HEK293 (cell line): ENCODE data around the gene DUSP1.

ENCODE experiments used
- CTCF ChIA-PET: fragments of 350-600 bp; formaldehyde crosslinking; extraction: SDS; loops from one replicate; lab custom pipeline; 2021; ENCODE audit warnings: antibody characterized with exemption; lab: Yijun Ruan, JAX
- POLR2A ChIA-PET: fragments of 300-600 bp; formaldehyde crosslinking; extraction: SDS; loops from one replicate; lab custom pipeline; 2020; ENCODE audit warnings: antibody characterized with exemption, inconsistent platforms; lab: Yijun Ruan, JAX
- H3K27ac ChIP-seq: fragments of 200-500 bp; sonication (Bioruptor generic); 2 replicates; pipeline ENCODE4 v1.5.1; 2014; ENCODE audit warnings: low read depth, low read length, control low read depth, inconsistent platforms; ENCODE audit errors: extremely low read depth
- H3K36me3 ChIP-seq, 2 experiments: fragments of 200-500 bp in 1 of 2; sonication (Bioruptor generic) in 1 of 2; 1 replicate in 1 of 2; 2 replicates in 1 of 2; pipeline ENCODE4 v1.5.1; 2014 to 2017; ENCODE audit warnings: inconsistent platforms in 2 of 2, low read length in 2 of 2; ENCODE audit not compliant: control insufficient read depth in 2 of 2, insufficient read depth in 1 of 2
- H3K4me1 ChIP-seq: fragments of 200-500 bp; sonication (Bioruptor generic); 2 replicates; pipeline ENCODE4 v1.5.1; 2014; ENCODE audit warnings: mild to moderate bottlenecking, low read length, inconsistent platforms; ENCODE audit not compliant: control insufficient read depth, insufficient read depth
- H3K4me3 ChIP-seq: 2 replicates; pipeline ENCODE4 v1.5.1; 2011; ENCODE audit warnings: low read depth, mild to moderate bottlenecking, control low read depth, low read length, moderate library complexity
- H3K9me3 ChIP-seq: fragments of 200-500 bp; sonication (Bioruptor generic); 2 replicates; pipeline ENCODE4 v1.5.1; 2014; ENCODE audit warnings: low read depth, low read length, inconsistent platforms; ENCODE audit not compliant: control insufficient read depth, insufficient read depth
- IKZF3 ChIP-seq: fragments of 450-650 bp; IDR thresholded peaks from 2 replicates; pipeline ENCODE4 v1.5.0; 2018; ENCODE audit warnings: missing biosample characterization, mild to moderate bottlenecking, missing genetic modification characterization, moderate library complexity
- OVOL3 ChIP-seq: fragments of 450-650 bp; formaldehyde crosslinking; IDR thresholded peaks from 2 replicates; pipeline ENCODE4 v1.5.1; 2016; ENCODE audit warnings: missing biosample characterization, missing genetic modification characterization
- PRDM1 ChIP-seq: fragments of 450-650 bp; formaldehyde crosslinking; IDR thresholded peaks from 2 replicates; pipeline ENCODE4; 2016; ENCODE audit warnings: missing biosample characterization, missing genetic modification characterization
- PRDM6 ChIP-seq: fragments of 450-650 bp; formaldehyde crosslinking; IDR thresholded peaks from 2 replicates; pipeline ENCODE4 v1.5.1; 2017; ENCODE audit warnings: missing biosample characterization, missing genetic modification characterization
- RBAK ChIP-seq: fragments of 450-650 bp; formaldehyde crosslinking; IDR thresholded peaks from 2 replicates; pipeline ENCODE4 v1.5.1; 2016; ENCODE audit warnings: missing biosample characterization, missing genetic modification characterization
- WT1 ChIP-seq: fragments of 450-650 bp; formaldehyde crosslinking; IDR thresholded peaks from 2 replicates; pipeline ENCODE4 v1.5.1; 2016; ENCODE audit warnings: missing biosample characterization, missing genetic modification characterization
- YY2 ChIP-seq: fragments of 450-650 bp; formaldehyde crosslinking; IDR thresholded peaks from 2 replicates; pipeline ENCODE4 v1.5.1; 2016; ENCODE audit warnings: missing biosample characterization, missing genetic modification characterization
- ZEB2 ChIP-seq: fragments of 450-650 bp; formaldehyde crosslinking; IDR thresholded peaks from 2 replicates; pipeline ENCODE4 v1.5.1; 2016; ENCODE audit warnings: missing biosample characterization, missing genetic modification characterization
- ZFP37 ChIP-seq: fragments of 450-650 bp; formaldehyde crosslinking; IDR thresholded peaks from 2 replicates; pipeline ENCODE4 v1.5.1; 2016; ENCODE audit warnings: missing biosample characterization, missing genetic modification characterization
- ZFP69B ChIP-seq: fragments of 450-650 bp; formaldehyde crosslinking; IDR thresholded peaks from 2 replicates; pipeline ENCODE4 v1.5.1; 2016; ENCODE audit warnings: missing biosample characterization, missing genetic modification characterization
- ZIC2 ChIP-seq: fragments of 450-650 bp; formaldehyde crosslinking; IDR thresholded peaks from 2 replicates; pipeline ENCODE4 v1.5.1; 2016; ENCODE audit warnings: missing biosample characterization, missing genetic modification characterization
- ZNF121 ChIP-seq: fragments of 450-650 bp; formaldehyde crosslinking; IDR thresholded peaks from 2 replicates; pipeline ENCODE4 v1.5.1; 2016; ENCODE audit warnings: missing biosample characterization, missing genetic modification characterization
- ZNF155 ChIP-seq: fragments of 450-650 bp; formaldehyde crosslinking; IDR thresholded peaks from 2 replicates; pipeline ENCODE4 v1.5.1; 2016; ENCODE audit warnings: missing biosample characterization, missing genetic modification characterization
- ZNF175 ChIP-seq: fragments of 450-650 bp; formaldehyde crosslinking; IDR thresholded peaks from 2 replicates; pipeline ENCODE4 v1.5.1; 2016; ENCODE audit warnings: missing biosample characterization, missing genetic modification characterization
- ZNF184 ChIP-seq: fragments of 450-650 bp; IDR thresholded peaks from 2 replicates; pipeline ENCODE4 v1.5.1; 2018; ENCODE audit warnings: missing biosample characterization, mild to moderate bottlenecking, missing genetic modification characterization
- ZNF2 ChIP-seq: fragments of 450-650 bp; formaldehyde crosslinking; IDR thresholded peaks from 2 replicates; pipeline ENCODE4 v1.5.1; 2016; ENCODE audit warnings: missing biosample characterization, missing genetic modification characterization
- ZNF24 ChIP-seq: fragments of 450-650 bp; formaldehyde crosslinking; IDR thresholded peaks from 2 replicates; pipeline ENCODE4 v1.5.1; 2016; ENCODE audit warnings: missing biosample characterization, missing genetic modification characterization
- ZNF280D ChIP-seq: fragments of 450-650 bp; formaldehyde crosslinking; IDR thresholded peaks from 2 replicates; pipeline ENCODE4 v1.5.1; 2016; ENCODE audit warnings: missing biosample characterization, missing genetic modification characterization
- ZNF350 ChIP-seq: fragments of 450-650 bp; formaldehyde crosslinking; IDR thresholded peaks from 2 replicates; pipeline ENCODE4 v1.5.0; 2017; ENCODE audit warnings: missing biosample characterization, mild to moderate bottlenecking, missing genetic modification characterization
- ZNF433 ChIP-seq: fragments of 450-650 bp; formaldehyde crosslinking; IDR thresholded peaks from 2 replicates; pipeline ENCODE4 v1.5.1; 2016; ENCODE audit warnings: missing biosample characterization, missing genetic modification characterization, low read depth
- ZNF488 ChIP-seq: fragments of 450-650 bp; formaldehyde crosslinking; IDR thresholded peaks from 2 replicates; pipeline ENCODE4 v1.5.1; 2016; ENCODE audit warnings: missing biosample characterization, missing genetic modification characterization
- ZNF530 ChIP-seq: fragments of 450-650 bp; formaldehyde crosslinking; IDR thresholded peaks from 2 replicates; pipeline ENCODE4 v1.5.1; 2016; ENCODE audit warnings: low read depth, missing biosample characterization, missing genetic modification characterization
- ZNF621 ChIP-seq: fragments of 450-650 bp; formaldehyde crosslinking; IDR thresholded peaks from 2 replicates; pipeline ENCODE4 v1.5.1; 2017; ENCODE audit warnings: missing biosample characterization, missing genetic modification characterization
- ZNF658 ChIP-seq: fragments of 450-650 bp; formaldehyde crosslinking; IDR thresholded peaks from 2 replicates; pipeline ENCODE4; 2016; ENCODE audit warnings: missing biosample characterization, missing genetic modification characterization
- ZNF692 ChIP-seq: fragments of 450-650 bp; formaldehyde crosslinking; IDR thresholded peaks from 2 replicates; pipeline ENCODE4 v1.5.1; 2016; ENCODE audit warnings: missing biosample characterization, missing genetic modification characterization
- ZNF701 ChIP-seq: fragments of 450-650 bp; formaldehyde crosslinking; IDR thresholded peaks from 2 replicates; pipeline ENCODE4 v1.5.1; 2016; ENCODE audit warnings: missing biosample characterization, missing genetic modification characterization

The DUSP1 gene

GRCh38 chr5:172791726-172792445, 20.9 kb upstream of the DUSP1 start (continued):
- TF ChIP-seq PRDM6 (no peak), ZNF280D (tag by site-specific recombination) (no peak), WT1 (no peak), ZNF121 (tag by site-specific recombination) (no peak), ZNF488 (no peak), PRDM1 (tag by site-specific recombination) (no peak), ZNF2 (no peak), ZNF350 (tag by site-specific recombination) (no peak), ZIC2 (tag by site-specific recombination) (no peak), ZNF433 (tag by site-specific recombination) (no peak)
- TF ChIP-seq, all 188 proteins: peak for 0

- POLR2A ChIA-PET: interaction anchor here (0.8 to 1.2 kb wide), 2 partner anchors 20 to 21 kb away, joined by 3 to 4 read pairs; no protein-coding TSS in a partner anchor
- CTCF ChIA-PET: interaction anchor here (0.7 kb wide), 1 partner anchor 79 kb away, joined by 3 read pairs; no protein-coding TSS in a partner anchor
- Histone ChIP-seq H3K9me3 (no peaks in the 10 kb centered on the region), H3K4me3 (no peak overlapping the region), H3K36me3 (no peaks in the 10 kb centered on the region), H3K4me1 (no peaks in the 10 kb centered on the region; the same call in 1 of the 2 replicates), H3K27ac (no peak overlapping the region)
- no peak for TF ChIP-seq YY2 (tag by site-specific recombination)
- no peak for TF ChIP-seq OVOL3 (tag by site-specific recombination)
- 0 out of 2 replicates have a peak, but pooled peaks have one; percentile 34 for TF ChIP-seq ZNF692 (tag by site-specific recombination)
- TF ChIP-seq ZIC2 (tag by site-specific recombination): 0 out of 2 replicates have a peak, but pooled peaks have one; percentile 20
- no peak for TF ChIP-seq ZNF24 (tag by site-specific recombination)
- peak; percentile 31; the same call in 1 of the 2 replicates for TF ChIP-seq ZFP69B (tag by site-specific recombination)
These were observed 20.3 kb upstream of the DUSP1 start for GRCh38 chr5:172791286-172791685.

GRCh38 chr5:172790496-172790889, 19.5 kb upstream of the DUSP1 start:
- POLR2A ChIA-PET: interaction anchor here (0.8 to 1.2 kb wide), 2 partner anchors 19 to 21 kb away, joined by 3 to 4 read pairs; no protein-coding TSS in a partner anchor
- Histone ChIP-seq H3K9me3 (no peaks in the 10 kb centered on the region), H3K4me1 (no peaks in the 10 kb centered on the region; the same call in 1 of the 2 replicates), H3K36me3 (no peaks in the 10 kb centered on the region), H3K4me3 (no peak overlapping the region), H3K27ac (no peak overlapping the region)
- CTCF ChIA-PET: interaction anchor here (0.7 to 1.2 kb wide), 3 partner anchors 18 to 111 kb away, joined by 3 read pairs; no protein-coding TSS in a partner anchor
- TF ChIP-seq IKZF3 (tag by site-specific recombination) (no peak), ZNF175 (tag by site-specific recombination) (no peak), ZFP69B (tag by site-specific recombination) (no peak), ZNF658 (tag by site-specific recombination) (no peak), ZFP37 (tag by site-specific recombination) (no peak), ZNF155 (tag by site-specific recombination) (no peak), WT1 (no peak), ZNF184 (tag by site-specific recombination) (no peak), RBAK (tag by site-specific recombination) (no peak), ZNF701 (tag by site-specific recombination) (no peak), ZNF530 (no peak), ZEB2 (tag by site-specific recombination) (no peak), ZNF621 (tag by site-specific recombination) (no peak)
